ENCODE data around the gene MBNL2. TPM values are rescaled to one million over a fixed set of nuclear protein-coding genes. Genes with fewer than 3 reads are reported as not detected.

Gene MBNL2
- total RNA-seq, 1 donor, result 69.8 TPM

- no peak for DNase-seq (ENCODE audit: insufficient read length, low spot score, missing footprints)
- Histone ChIP-seq H3K4me2 (ENCODE audit: insufficient read depth, low read length) (no peak overlapping the region), H3K9me3 (ENCODE audit: low read depth, low read length) (no peaks in the 10 kb centered on the region), H3K36me3 (ENCODE audit: insufficient read depth, low read length) (no peaks in the 10 kb centered on the region), H3K4me1 (ENCODE audit: insufficient read depth, low read length) (peaks cover 12% of the 10 kb centered on the region), H3K79me2 (ENCODE audit: insufficient read depth, low read length) (peaks cover 44% of the 10 kb centered on the region), H4K20me1 (ENCODE audit: insufficient read depth, low read length) (no peaks in the 10 kb centered on the region), H3K27ac (ENCODE audit: low read depth, low read length) (no peak overlapping the region), H3K4me3 (ENCODE audit: insufficient read depth, low read length) (no peak overlapping the region), H2AFZ (ENCODE audit: low read length) (no peak overlapping the region), H3K27me3 (ENCODE audit: insufficient read depth, low read length) (no peaks in the 10 kb centered on the region)
- no peak for TF ChIP-seq CTCF (IDR thresholded peaks at IDR 0.05; ENCODE audit: extremely low read depth, low read depth, low read length)
Measured at GRCh38 chr13:97264663-97265062, 42.5 kb downstream of the MBNL2 start.

- Histone ChIP-seq H3K4me1 (ENCODE audit: insufficient read depth, low read length) (no peaks in the 10 kb centered on the region), H3K36me3 (ENCODE audit: insufficient read depth, low read length) (no peaks in the 10 kb centered on the region), H2AFZ (ENCODE audit: low read length) (no peak overlapping the region), H3K9me3 (ENCODE audit: low read depth, low read length) (no peaks in the 10 kb centered on the region), H3K4me3 (ENCODE audit: insufficient read depth, low read length) (no peak overlapping the region), H4K20me1 (ENCODE audit: insufficient read depth, low read length) (peaks cover 4% of the 10 kb centered on the region), H3K4me2 (ENCODE audit: insufficient read depth, low read length) (no peak overlapping the region), H3K27me3 (ENCODE audit: insufficient read depth, low read length) (no peaks in the 10 kb centered on the region), H3K27ac (ENCODE audit: low read depth, low read length) (no peak overlapping the region), H3K79me2 (ENCODE audit: insufficient read depth, low read length) (peaks cover 33% of the 10 kb centered on the region)
- DNase-seq (ENCODE audit: insufficient read length, low spot score, missing footprints), result no peak
- no peak for TF ChIP-seq CTCF (IDR thresholded peaks at IDR 0.05; ENCODE audit: extremely low read depth, low read depth, low read length)
Measured at GRCh38 chr13:97266332-97266731, 44.2 kb downstream of the MBNL2 start.

GRCh38 chr13:97266772-97267417 is 44.8 kb downstream of the MBNL2 start:
- H3K36me3 ChIP-seq (ENCODE audit: insufficient read depth, low read length), result no peaks in the 10 kb centered on the region
- H3K4me2 ChIP-seq (ENCODE audit: insufficient read depth, low read length), result no peak overlapping the region
- peaks cover 35% of the 10 kb centered on the region for H3K79me2 ChIP-seq (ENCODE audit: insufficient read depth, low read length)
- no peaks in the 10 kb centered on the region for H3K27me3 ChIP-seq (ENCODE audit: insufficient read depth, low read length)
- H4K20me1 ChIP-seq (ENCODE audit: insufficient read depth, low read length), result peaks cover 4% of the 10 kb centered on the region
- no peak overlapping the region for H2AFZ ChIP-seq (ENCODE audit: low read length)
- no peak for DNase-seq (ENCODE audit: insufficient read length, low spot score, missing footprints)
- H3K4me3 ChIP-seq (ENCODE audit: insufficient read depth, low read length), result no peak overlapping the region
- H3K9me3 ChIP-seq (ENCODE audit: low read depth, low read length), result no peaks in the 10 kb centered on the region
- no peak overlapping the region for H3K27ac ChIP-seq (ENCODE audit: low read depth, low read length)
- no peaks in the 10 kb centered on the region for H3K4me1 ChIP-seq (ENCODE audit: insufficient read depth, low read length)
- TF ChIP-seq CTCF (IDR thresholded peaks at IDR 0.05; ENCODE audit: extremely low read depth, low read depth, low read length), result no peak

GRCh38 chr13:97267418-97268059 is 45.4 kb downstream of the MBNL2 start:
- peaks cover 30% of the 10 kb centered on the region for H3K79me2 ChIP-seq (ENCODE audit: insufficient read depth, low read length)

More at GRCh38 chr13:97267418-97268059, 45.4 kb downstream of the MBNL2 start:
- Histone ChIP-seq H4K20me1 (ENCODE audit: insufficient read depth, low read length) (peaks cover 4% of the 10 kb centered on the region), H3K36me3 (ENCODE audit: insufficient read depth, low read length) (no peaks in the 10 kb centered on the region), H3K4me2 (ENCODE audit: insufficient read depth, low read length) (no peak overlapping the region), H2AFZ (ENCODE audit: low read length) (no peak overlapping the region), H3K27me3 (ENCODE audit: insufficient read depth, low read length) (no peaks in the 10 kb centered on the region), H3K4me1 (ENCODE audit: insufficient read depth, low read length) (peaks cover 2% of the 10 kb centered on the region), H3K27ac (ENCODE audit: low read depth, low read length) (no peak overlapping the region), H3K9me3 (ENCODE audit: low read depth, low read length) (no peaks in the 10 kb centered on the region), H3K4me3 (ENCODE audit: insufficient read depth, low read length) (no peak overlapping the region)
- TF ChIP-seq CTCF (IDR thresholded peaks at IDR 0.05; ENCODE audit: extremely low read depth, low read depth, low read length), result no peak
- peak; percentile 48 for DNase-seq (ENCODE audit: insufficient read length, low spot score, missing footprints)

Measured in osteoblast (primary cell).